CD4-positive, alpha-beta T cell (primary cell): ENCODE data around the gene MRPS5. TPM values are rescaled to one million over a fixed set of nuclear protein-coding genes. Genes with fewer than 3 reads are reported as not detected.

ENCODE experiments used
- ATAC-seq: fragments of 200-7000 bp; cut with Tn5 transposase; one replicate; pipeline ENCODE4 v1.10.0; 2022; ENCODE audit warnings: mild to moderate bottlenecking; ENCODE audit not compliant: poor library complexity
- CTCF ChIA-PET: fragments of 350-600 bp; sonication (Branson Sonifier 250); formaldehyde crosslinking; loops from one replicate; lab custom pipeline; 2021; ENCODE audit warnings: antibody characterized with exemption, inconsistent platforms; lab: Charles Lee
- POLR2A ChIA-PET: fragments of 350-600 bp; sonication (Branson Sonifier 250); formaldehyde crosslinking; loops from one replicate; lab custom pipeline; 2021; ENCODE audit warnings: antibody characterized with exemption, inconsistent platforms; lab: Charles Lee
- DNase-seq, 14 experiments: peaks; one replicate each; pipeline ENCODE4 v3.0.0-alpha.2; 2013 to 2020; ENCODE audit warnings: mixed read lengths in 2 of 14
- H3K27ac ChIP-seq, 2 donors: one replicate each; pipeline versions ENCODE4 v1.5.1 to v1.7.0; 2013; ENCODE audit warnings: low read length in 2 of 2, low read depth in 1 of 2, mild to moderate bottlenecking in 1 of 2
- H3K27me3 ChIP-seq, 2 experiments: 1 replicate in 1 of 2; 2 replicates in 1 of 2; pipeline versions ENCODE4 v1.6.1 to v1.7.0; 2013; ENCODE audit warnings: low read length in 2 of 2, control low read depth in 1 of 2, mild to moderate bottlenecking in 1 of 2, moderate library complexity in 1 of 2; ENCODE audit not compliant: insufficient read depth in 2 of 2, control insufficient read depth in 1 of 2
- H3K36me3 ChIP-seq: one replicate; pipeline ENCODE4 v1.6.1; 2013; ENCODE audit warnings: low read length, control low read depth; ENCODE audit not compliant: insufficient read depth
- H3K4me1 ChIP-seq: one replicate; pipeline ENCODE4 v1.6.1; 2013; ENCODE audit warnings: low read length, control low read depth; ENCODE audit not compliant: insufficient read depth
- H3K4me3 ChIP-seq: one replicate; pipeline ENCODE4 v1.5.1; 2013; ENCODE audit warnings: mild to moderate bottlenecking, low read length, moderate library complexity
- H3K9me3 ChIP-seq, 2 experiments: 1 replicate in 1 of 2; 2 replicates in 1 of 2; pipeline versions ENCODE4 v1.6.1 to v1.7.0; 2013; ENCODE audit warnings: low read length in 2 of 2, mild to moderate bottlenecking in 2 of 2, control low read depth in 1 of 2, moderate library complexity in 1 of 2; ENCODE audit not compliant: control insufficient read depth in 1 of 2, insufficient read depth in 1 of 2
- H3K27ac Mint-ChIP-seq: one replicate; pipeline ENCODE4 v1.8.0; 2020; ENCODE audit warnings: mixed read lengths
- H3K27me3 Mint-ChIP-seq: one replicate; pipeline ENCODE4 v1.8.0; 2021; ENCODE audit warnings: mixed read lengths
- H3K36me3 Mint-ChIP-seq: one replicate; pipeline ENCODE4 v1.8.0; 2021; ENCODE audit warnings: low read depth, mixed read lengths
- H3K4me1 Mint-ChIP-seq: one replicate; pipeline ENCODE4 v1.8.0; 2021; ENCODE audit warnings: low read depth, mixed read lengths
- H3K4me3 Mint-ChIP-seq: one replicate; pipeline ENCODE4 v1.8.0; 2020; ENCODE audit warnings: mild to moderate bottlenecking, mixed read lengths
- H3K9me3 Mint-ChIP-seq: one replicate; pipeline ENCODE4 v1.8.0; 2020; ENCODE audit warnings: mixed read lengths
- CTCF ChIP-seq: fragments of 200-600 bp; IDR thresholded peaks from one replicate; pipeline ENCODE4 v1.8.0; 2022; ENCODE audit warnings: antibody characterized with exemption, mild to moderate bottlenecking
- intact Hi-C, 2 experiments: fragments of 100-400 bp; cut with DNase I in 1 of 2; cut with micrococcal nuclease in 1 of 2; formaldehyde crosslinking; loops; one replicate each; pipeline versions ENCODE4 v1.15.1 to v1.9.0; 2023 to 2025; cut with DNase I, micrococcal nuclease
- total RNA-seq, 174 experiments: library from RNA in 2 of 174; stranded (reverse) in 2 of 174; gene quantifications; one replicate each; pipeline ENCODE4 v1.2.3 and lab custom pipeline; 2021 to 2026

The MRPS5 gene
- total RNA-seq, 2 experiments from 2014 or later: 15.3 to 16.3 TPM

GRCh38 chr2:95054016-95054415 lies 67.6 kb downstream of the MRPS5 start:
- Histone ChIP-seq H3K27ac (peak overlapping the region in 1 of 2 donors; percentile 15), H3K4me3 (no peak overlapping the region), H3K27me3 (no peaks in the 10 kb centered on the region), H3K4me1 (peaks cover 75% of the 10 kb centered on the region), H3K36me3 (peaks cover 42% of the 10 kb centered on the region), H3K9me3 (no peaks in the 10 kb centered on the region)
- DNase-seq (peak in 1 of 14 experiments; percentile 27), ATAC-seq (no peak)
- Mint-ChIP-seq H3K4me1 (peaks cover 85% of the 10 kb centered on the region), H3K36me3 (peaks cover 42% of the 10 kb centered on the region), H3K4me3 (no peak overlapping the region), H3K27ac (peak overlapping the region; percentile 83), H3K9me3 (no peaks in the 10 kb centered on the region), H3K27me3 (no peaks in the 10 kb centered on the region)
- ChIA-PET POLR2A (interaction anchor here (0.6 to 17.1 kb wide), 14 partner anchors 8 to 1148 kb away, joined by 3 to 295 read pairs (median 6); partner anchors contain the start of genes MAL, MRPS5 and ZNF514), CTCF (interaction anchor here (0.7 to 4.4 kb wide), 5 partner anchors 9 to 62 kb away, joined by 3 to 37 read pairs (median 22); no protein-coding TSS in a partner anchor)
- intact Hi-C loops: loop anchor here in 1 of 2 experiments (2.0 kb wide), 2 partner anchors 21 to 31 kb away; no protein-coding TSS in a partner anchor
- no peak for TF ChIP-seq CTCF

- ATAC-seq (peak; percentile 11), DNase-seq (peak in 3 of 14 experiments; percentile 23 to 45 (median 42))
- H3K27ac ChIP-seq: no peak overlapping the region
- H3K9me3 Mint-ChIP-seq: no peaks in the 10 kb centered on the region
- H3K9me3 ChIP-seq: no peaks in the 10 kb centered on the region
- H3K27me3 Mint-ChIP-seq: no peaks in the 10 kb centered on the region
- H3K36me3 Mint-ChIP-seq: peaks cover 47% of the 10 kb centered on the region
- peak overlapping the region; percentile 2 for H3K4me3 Mint-ChIP-seq
- intact Hi-C loops: loop anchor here (2.0 kb wide), 2 partner anchors 23 to 61 kb away; no protein-coding TSS in a partner anchor
- POLR2A ChIA-PET: interaction anchor here (0.6 to 17.1 kb wide), 14 partner anchors 9 to 1148 kb away, joined by 3 to 295 read pairs (median 6); partner anchors contain the start of genes MAL, MRPS5 and ZNF514
- peak overlapping the region; percentile 83 for H3K27ac Mint-ChIP-seq
- no peak for TF ChIP-seq CTCF
- CTCF ChIA-PET: interaction anchor here (0.7 to 4.4 kb wide), 6 partner anchors 10 to 62 kb away, joined by 3 to 37 read pairs (median 14); no protein-coding TSS in a partner anchor
- no peak overlapping the region for H3K4me3 ChIP-seq
- H3K27me3 ChIP-seq: no peaks in the 10 kb centered on the region
- H3K4me1 ChIP-seq: peaks cover 75% of the 10 kb centered on the region
- H3K4me1 Mint-ChIP-seq: peaks cover 85% of the 10 kb centered on the region
- peaks cover 46% of the 10 kb centered on the region for H3K36me3 ChIP-seq
Measured at GRCh38 chr2:95053543-95053942, 68.1 kb downstream of the MRPS5 start.

- Mint-ChIP-seq H3K4me1 (peaks cover 79% of the 10 kb centered on the region), H3K27me3 (no peaks in the 10 kb centered on the region), H3K4me3 (peak overlapping the region; percentile 11), H3K9me3 (no peaks in the 10 kb centered on the region), H3K27ac (peak overlapping the region; percentile 83), H3K36me3 (peaks cover 53% of the 10 kb centered on the region)
- Histone ChIP-seq H3K27ac (no peak overlapping the region), H3K4me3 (no peak overlapping the region), H3K36me3 (peaks cover 52% of the 10 kb centered on the region), H3K9me3 (no peaks in the 10 kb centered on the region), H3K4me1 (peaks cover 74% of the 10 kb centered on the region), H3K27me3 (no peaks in the 10 kb centered on the region)
- ATAC-seq: peak; percentile 16
- CTCF ChIA-PET: interaction anchor here (1.3 to 4.4 kb wide), 5 partner anchors 10 to 63 kb away, joined by 4 to 37 read pairs (median 22); no protein-coding TSS in a partner anchor
- TF ChIP-seq CTCF: no peak
- POLR2A ChIA-PET: interaction anchor here (0.8 to 17.1 kb wide), 12 partner anchors 9 to 107 kb away, joined by 3 to 295 read pairs (median 8); partner anchors contain the start of genes MAL, MRPS5 and ZNF514
- intact Hi-C loops: loop anchor here (2.0 kb wide), 2 partner anchors 22 to 62 kb away; no protein-coding TSS in a partner anchor
- peak in 1 of 14 experiments; percentile 35 for DNase-seq
Measured at GRCh38 chr2:95052804-95053479, 68.7 kb downstream of the MRPS5 start.
